GM12801 (cell line): Measurements from ENCODE around the gene CALD1.

Experiments
- TF ChIP-seq, protein P1 (sequence below): IDR thresholded peaks from one replicate; pipeline ENCODE4 v1.5.1; 2011; ENCODE audit warnings: control low read depth; ENCODE audit not compliant: insufficient read length; ENCODE audit errors: extremely low read depth

CALD1 gene

DNA sequence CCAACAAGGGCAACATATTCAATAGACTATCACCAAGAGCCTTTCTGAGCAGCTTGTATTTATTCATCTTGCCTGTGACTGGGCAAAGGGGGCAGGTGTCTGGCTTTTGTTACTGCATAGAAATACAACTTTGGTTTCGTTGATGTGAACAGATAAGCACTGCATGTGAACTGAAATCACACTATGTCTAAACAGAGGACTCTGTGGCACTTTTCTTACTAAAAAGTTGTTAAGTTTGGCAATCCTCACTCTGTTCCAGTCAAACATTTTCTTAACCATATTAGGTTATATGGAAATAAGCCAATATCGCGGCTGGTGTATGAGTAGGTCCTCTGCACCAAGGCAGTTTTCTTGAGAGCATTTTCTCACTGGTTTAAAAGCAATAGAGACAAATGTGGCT is 48.5 kb downstream of the CALD1 start:
- TF ChIP-seq, protein P1, sequence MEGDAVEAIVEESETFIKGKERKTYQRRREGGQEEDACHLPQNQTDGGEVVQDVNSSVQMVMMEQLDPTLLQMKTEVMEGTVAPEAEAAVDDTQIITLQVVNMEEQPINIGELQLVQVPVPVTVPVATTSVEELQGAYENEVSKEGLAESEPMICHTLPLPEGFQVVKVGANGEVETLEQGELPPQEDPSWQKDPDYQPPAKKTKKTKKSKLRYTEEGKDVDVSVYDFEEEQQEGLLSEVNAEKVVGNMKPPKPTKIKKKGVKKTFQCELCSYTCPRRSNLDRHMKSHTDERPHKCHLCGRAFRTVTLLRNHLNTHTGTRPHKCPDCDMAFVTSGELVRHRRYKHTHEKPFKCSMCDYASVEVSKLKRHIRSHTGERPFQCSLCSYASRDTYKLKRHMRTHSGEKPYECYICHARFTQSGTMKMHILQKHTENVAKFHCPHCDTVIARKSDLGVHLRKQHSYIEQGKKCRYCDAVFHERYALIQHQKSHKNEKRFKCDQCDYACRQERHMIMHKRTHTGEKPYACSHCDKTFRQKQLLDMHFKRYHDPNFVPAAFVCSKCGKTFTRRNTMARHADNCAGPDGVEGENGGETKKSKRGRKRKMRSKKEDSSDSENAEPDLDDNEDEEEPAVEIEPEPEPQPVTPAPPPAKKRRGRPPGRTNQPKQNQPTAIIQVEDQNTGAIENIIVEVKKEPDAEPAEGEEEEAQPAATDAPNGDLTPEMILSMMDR, result no peak

DNA sequence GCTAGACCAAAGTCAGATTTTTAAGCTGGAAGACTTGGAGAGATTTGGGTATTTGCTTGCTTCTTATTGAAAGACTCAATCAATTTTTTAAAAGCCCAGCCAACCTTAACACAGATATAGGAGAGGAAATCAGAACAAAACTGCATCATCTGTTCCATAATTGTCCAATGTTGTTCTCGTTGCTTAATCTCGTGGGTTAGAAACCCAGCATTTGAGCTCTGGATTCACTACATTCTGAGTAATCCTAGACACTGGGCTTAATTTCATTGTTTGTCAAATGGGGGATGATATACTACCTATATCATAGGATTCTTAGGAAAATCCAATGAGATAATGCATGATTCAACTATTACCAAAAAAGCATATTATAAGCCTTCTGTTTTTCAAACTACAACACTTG is 48.9 kb downstream of the CALD1 start:
- TF ChIP-seq, protein P1, result no peak

DNA sequence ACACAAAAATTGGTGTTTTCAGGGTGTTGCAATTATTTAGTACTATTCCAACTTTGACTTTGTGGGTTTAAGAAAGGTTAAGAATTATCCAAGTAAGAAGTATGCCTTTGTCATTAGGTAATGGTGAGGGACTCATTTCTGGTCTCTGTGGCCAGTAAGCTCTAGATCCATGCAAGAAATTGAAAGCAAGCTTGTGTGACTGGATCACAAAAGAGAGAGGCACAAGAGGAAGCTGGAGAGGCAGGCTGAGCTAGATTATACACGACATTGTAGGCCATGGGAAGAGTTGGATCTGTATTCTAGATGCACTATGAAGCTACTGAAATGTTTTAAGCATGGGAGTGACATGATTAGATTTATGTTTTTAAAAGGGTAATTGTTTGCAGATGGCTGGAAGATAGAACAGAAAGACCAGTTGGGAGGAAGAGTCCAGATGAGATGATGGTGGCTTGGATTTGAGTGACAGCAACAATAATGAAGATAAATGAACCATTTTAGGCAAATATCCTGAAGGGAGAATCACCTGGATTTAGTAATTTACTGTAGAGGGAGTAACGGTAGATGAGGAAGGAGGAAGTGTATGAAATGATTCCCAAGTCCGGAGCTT is 50.0 kb downstream of the CALD1 start:
- TF ChIP-seq, protein P1, result no peak

GRCh38 chr7:134831862-134832261 is 52.4 kb downstream of the CALD1 start:
- TF ChIP-seq, protein P1, result no peak

GRCh38 chr7:134832367-134832766 is 52.9 kb downstream of the CALD1 start:
- TF ChIP-seq, protein P1, result no peak

- TF ChIP-seq, protein P1, result no peak
Measured at GRCh38 chr7:134834689-134835462, 55.4 kb downstream of the CALD1 start.

- TF ChIP-seq, protein P1, result no peak
Measured at GRCh38 chr7:134835463-134835823, 56.0 kb downstream of the CALD1 start.
